HL-60/S4 treated with retinoic acid at 250 ng/mL for 4 days and 3 days (cell line): ENCODE measurements around the gene S100A11.

Source experiments
- in situ Hi-C: fragments of 300-500 bp; cut with MboI; formaldehyde crosslinking; loops from 2 replicates; pipeline ENCODE4 v1.7.0; 2022; ENCODE audit warnings: low sequenced_read_pairs

S100A11 gene

GRCh38 chr1:152042030-152042429, 5.2 kb upstream of the S100A11 start:
- in situ Hi-C loops: no loop called here

GRCh38 chr1:152039886-152040285, 3.1 kb upstream of the S100A11 start:
- in situ Hi-C loops: no loop called here

- in situ Hi-C loops: no loop called here
Measured at GRCh38 chr1:152039461-152039860, 2.7 kb upstream of the S100A11 start.

GRCh38 chr1:152038871-152039270, 2.1 kb upstream of the S100A11 start:
- in situ Hi-C loops: no loop called here

- in situ Hi-C loops: no loop called here
Measured at GRCh38 chr1:152035539-152036266, 1.1 kb downstream of the S100A11 start.

- in situ Hi-C loops: no loop called here
Measured at GRCh38 chr1:152034654-152035538, 1.9 kb downstream of the S100A11 start.

GRCh38 chr1:152034324-152034653, 2.5 kb downstream of the S100A11 start:
- in situ Hi-C loops: no loop called here

GRCh38 chr1:152029929-152030211, 6.9 kb downstream of the S100A11 start:
- in situ Hi-C loops: no loop called here

- in situ Hi-C loops: no loop called here
Measured at GRCh38 chr1:152029144-152029928, 7.5 kb downstream of the S100A11 start.

- in situ Hi-C loops: no loop called here
Measured at GRCh38 chr1:152026895-152027294, 9.9 kb downstream of the S100A11 start.

GRCh38 chr1:152024223-152024622, 12.6 kb downstream of the S100A11 start:
- in situ Hi-C loops: no loop called here

GRCh38 chr1:152023221-152023620, 13.6 kb downstream of the S100A11 start:
- in situ Hi-C loops: no loop called here

GRCh38 chr1:152022474-152022873, 14.3 kb downstream of the S100A11 start:
- in situ Hi-C loops: no loop called here

GRCh38 chr1:152021569-152021968, 15.2 kb downstream of the S100A11 start:
- in situ Hi-C loops: no loop called here

GRCh38 chr1:152020849-152021248, 16.0 kb downstream of the S100A11 start:
- in situ Hi-C loops: no loop called here

- in situ Hi-C loops: no loop called here
Measured at GRCh38 chr1:152018537-152018936, 18.3 kb downstream of the S100A11 start.

- in situ Hi-C loops: no loop called here
Measured at GRCh38 chr1:152015766-152016165, 21.0 kb downstream of the S100A11 start.

- in situ Hi-C loops: no loop called here
Measured at GRCh38 chr1:152014943-152015342, 21.9 kb downstream of the S100A11 start.

GRCh38 chr1:152013664-152014237, 23.1 kb downstream of the S100A11 start:
- in situ Hi-C loops: no loop called here

GRCh38 chr1:152009691-152010090, 27.1 kb downstream of the S100A11 start:
- in situ Hi-C loops: no loop called here

- in situ Hi-C loops: no loop called here
Measured at GRCh38 chr1:152007047-152007446, 29.8 kb downstream of the S100A11 start.
